Suppressor macrophage (primary cell): Measurements from ENCODE around the gene SEMA5A.
A peak's percentile ranks its signal among the peaks of the same experiment; 100 is the strongest.

ENCODE experiments used
- DNase-seq, 4 experiments: peaks; one replicate each; pipeline ENCODE4 v3.0.0-alpha.2; 2020 to 2022

Gene SEMA5A

DNA sequence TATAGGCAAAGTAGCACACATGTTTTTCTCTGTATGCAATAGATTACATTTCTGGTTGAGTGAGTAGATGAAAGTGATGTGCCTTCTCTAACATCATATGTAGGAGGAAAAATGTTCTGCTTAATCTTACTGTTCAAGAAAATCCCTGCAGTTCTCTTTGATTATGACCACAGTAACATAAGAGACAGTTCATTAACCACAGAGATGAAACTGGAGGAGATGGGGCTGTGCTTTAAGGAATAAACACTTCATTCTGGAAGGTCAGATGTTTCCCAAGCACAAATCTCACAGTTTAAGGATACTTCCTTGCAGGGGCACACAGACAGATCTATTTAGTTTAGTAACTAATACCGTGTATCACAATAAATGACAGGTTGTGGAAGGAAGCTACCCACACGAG, 150.2 kb downstream of the SEMA5A start:
- no peak for DNase-seq

DNA sequence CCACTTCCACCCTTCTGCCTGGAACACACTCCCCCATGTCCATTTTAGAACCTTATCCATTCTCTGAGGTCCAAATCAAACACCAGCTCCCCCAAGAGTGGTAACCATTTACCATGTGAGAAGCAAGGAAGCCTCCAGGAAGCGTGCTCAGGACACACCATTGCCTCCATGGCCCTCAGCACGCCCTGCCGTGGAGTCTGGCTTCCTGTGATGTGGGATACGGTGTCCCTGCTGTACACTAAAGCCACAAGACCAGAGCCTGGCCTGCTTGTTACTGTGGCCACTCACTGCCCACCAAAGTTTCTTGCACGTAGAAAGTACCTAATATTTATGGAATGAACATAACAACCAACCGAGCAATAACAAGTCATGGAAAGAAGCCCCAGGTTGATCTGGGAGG, 151.7 kb downstream of the SEMA5A start:
- no peak for DNase-seq

DNA sequence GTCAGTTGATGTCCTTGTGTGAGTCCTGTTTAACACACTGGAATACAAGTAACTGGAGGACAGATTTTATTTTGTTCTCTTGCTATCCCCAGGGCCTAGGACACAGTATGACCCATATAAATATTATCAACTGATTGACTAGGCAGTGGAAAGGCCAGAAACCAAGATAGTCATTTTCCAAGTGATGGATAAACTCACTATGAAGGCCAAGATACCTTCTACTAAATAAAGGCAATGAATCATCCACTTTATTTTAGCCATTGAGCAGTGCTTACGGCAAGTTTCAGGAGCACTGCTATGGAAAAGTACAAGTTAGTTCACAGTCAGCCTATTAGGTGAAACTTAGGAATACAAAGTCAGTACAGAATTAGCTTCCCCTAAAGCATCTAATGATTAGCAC, 153.2 kb downstream of the SEMA5A start:
- no peak for DNase-seq

DNA sequence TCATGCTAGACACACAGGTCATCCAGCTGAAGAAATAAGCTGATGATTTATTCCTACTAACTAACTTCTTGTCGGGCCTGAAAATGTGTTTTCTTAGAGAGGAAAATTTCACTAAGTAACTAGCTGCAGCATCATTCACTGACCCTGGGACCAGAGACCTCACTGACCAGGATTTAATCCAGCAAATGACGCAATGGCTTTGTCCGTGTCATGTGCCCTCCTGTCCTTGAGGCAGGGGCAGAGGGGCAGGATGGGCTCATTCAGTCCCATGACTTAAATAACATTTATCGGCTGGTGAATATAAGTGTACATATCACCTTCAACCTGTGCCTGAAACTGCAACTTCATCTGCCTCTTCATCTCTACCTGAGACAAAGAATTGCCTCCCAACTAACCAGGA, 154.8 kb downstream of the SEMA5A start:
- DNase-seq, result no peak

DNA sequence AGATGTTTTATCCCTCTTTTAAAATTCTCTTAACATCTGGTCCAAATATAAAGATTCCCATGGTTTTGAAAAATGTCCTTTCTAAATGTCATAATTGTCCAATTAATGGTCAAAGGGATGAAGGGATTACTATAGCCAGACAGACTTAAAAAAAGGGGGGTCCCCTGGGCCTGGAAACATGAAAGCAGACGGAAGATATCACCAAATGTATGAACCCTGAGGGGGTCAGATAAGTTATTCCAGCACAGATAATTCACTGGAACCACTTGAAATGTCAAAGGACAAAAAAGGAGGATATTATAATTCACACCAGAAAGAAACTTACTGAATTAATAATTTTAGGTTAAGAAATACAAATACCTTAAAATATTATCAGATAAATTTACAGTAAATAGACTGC, 155.8 kb downstream of the SEMA5A start:
- DNase-seq, result no peak

DNA sequence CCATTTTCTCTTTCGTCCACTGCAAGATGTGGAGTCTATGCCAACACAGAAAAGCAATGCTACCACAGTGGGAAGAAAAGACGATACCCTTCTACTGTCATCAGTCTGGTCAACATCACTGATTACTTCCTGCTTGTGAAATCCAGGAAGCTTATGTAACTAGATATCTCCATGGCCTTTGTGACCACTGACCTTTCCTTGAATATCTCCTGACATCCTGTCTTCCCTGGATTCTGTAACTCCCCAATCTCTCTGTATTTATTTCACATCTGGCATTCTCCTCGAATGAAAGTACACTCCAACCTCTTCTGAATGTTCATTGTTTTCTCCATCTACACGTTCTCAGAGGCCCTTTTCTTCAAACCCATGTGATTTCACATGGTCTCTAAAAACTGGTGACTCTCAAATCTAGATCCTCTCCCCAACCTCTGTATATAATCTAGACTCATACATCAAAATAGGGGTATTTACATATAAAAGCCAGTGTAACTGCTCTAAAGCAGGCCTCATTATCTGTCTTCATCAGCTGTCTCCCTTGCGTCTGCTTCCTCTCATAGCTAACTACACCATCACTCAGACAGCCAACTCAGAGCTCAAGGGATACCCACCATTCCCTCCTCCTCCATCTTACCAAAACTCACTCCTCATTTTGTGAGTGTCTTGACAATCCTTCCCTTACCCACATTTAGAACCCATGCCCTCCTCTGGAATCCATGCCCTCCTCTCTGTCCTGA, 156.8 kb downstream of the SEMA5A start:
- DNase-seq, result peak in 1 of 4 experiments; percentile 14

DNA sequence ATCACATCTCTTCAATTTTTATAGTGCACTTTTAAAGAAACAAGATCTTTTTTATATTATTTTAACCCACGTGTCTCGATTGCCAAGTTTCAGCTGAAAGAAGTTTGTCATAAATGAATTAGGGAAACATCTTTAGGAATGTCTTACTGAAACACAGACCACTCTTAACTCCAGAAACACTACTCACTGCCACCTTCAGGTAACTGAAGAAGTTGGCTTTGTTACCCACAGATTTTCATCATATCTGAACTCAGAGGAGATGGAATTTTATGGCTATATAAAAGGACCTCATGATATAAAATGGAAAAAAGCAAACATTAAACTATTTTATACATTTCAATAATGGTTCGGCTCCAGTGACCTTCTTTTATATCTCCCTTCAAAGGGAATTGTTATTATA, 158.0 kb downstream of the SEMA5A start:
- no peak for DNase-seq

DNA sequence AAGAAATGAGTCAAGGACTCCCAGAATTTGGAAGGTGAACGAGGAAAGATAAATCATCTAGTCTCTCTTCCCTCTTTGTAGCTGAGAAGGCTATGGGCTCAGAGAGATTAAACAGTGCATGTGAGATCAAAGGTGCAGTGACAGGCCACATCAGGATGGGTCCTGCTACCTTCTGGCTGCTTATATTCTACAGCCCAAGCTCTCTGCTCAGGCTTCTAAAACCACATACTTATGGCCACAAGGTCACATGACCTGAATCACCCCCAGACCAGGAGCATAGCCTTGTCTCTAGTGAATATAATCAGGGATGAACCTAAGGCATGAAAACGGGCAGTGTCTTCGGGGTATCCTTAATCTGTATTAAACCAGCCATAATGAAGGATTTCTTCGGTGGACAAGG, 158.9 kb downstream of the SEMA5A start:
- DNase-seq, result no peak

DNA sequence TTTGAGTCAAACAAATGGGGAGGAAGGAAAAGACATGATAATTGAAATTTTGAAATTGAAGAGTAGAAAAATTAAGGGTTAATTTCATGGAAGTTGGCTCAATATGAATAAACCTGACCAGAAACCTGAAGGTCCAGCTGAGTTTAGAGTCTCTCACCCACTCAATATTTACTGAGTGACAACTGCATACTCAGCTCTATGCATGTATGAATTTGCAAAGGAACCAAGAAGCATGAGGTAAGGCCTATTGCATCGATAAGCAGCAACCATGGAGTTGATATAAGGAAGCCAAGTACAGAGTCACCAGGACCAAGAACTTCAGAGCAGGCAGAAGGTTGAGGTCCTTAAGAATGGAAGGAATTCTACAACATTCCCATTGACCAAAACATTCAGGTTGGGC, 163.4 kb downstream of the SEMA5A start:
- DNase-seq, result no peak

DNA sequence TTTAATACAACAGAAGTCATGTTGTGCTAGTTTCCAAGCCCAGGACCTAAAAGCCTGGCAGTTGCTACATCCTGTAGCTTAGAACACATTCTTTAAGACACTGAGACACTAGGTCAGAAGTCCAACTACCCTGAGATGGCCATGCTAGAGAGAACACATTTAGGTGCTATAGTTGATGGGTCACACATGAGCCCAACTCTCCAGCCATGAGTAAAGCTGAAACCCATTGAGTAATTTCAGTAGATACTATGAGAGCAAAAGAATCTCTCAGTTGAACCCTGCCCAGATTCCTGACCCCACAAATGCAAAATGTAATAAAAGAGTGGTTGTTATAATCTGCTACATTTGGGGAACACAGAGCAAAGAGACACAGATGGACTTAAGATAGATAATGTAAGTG, 164.4 kb downstream of the SEMA5A start:
- DNase-seq, result no peak

DNA sequence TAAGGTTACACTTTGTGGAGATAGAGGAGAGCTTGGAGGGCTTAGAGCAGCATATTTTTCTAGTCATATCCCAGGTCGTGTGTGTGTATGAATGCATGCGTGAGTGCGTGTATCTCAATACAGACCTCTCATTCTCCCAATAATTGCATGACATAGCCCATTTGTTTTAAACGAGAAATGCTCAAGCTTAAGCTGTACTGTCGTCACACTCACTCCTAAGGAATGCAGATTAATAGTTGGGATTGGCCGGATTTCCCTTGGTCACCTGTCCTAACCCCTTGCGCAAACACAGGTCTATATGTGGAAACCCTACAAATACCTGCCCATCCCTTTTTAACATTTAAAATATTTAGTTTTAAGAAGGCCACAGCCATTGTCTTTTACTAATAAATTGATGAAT, 165.8 kb downstream of the SEMA5A start:
- DNase-seq, result no peak

DNA sequence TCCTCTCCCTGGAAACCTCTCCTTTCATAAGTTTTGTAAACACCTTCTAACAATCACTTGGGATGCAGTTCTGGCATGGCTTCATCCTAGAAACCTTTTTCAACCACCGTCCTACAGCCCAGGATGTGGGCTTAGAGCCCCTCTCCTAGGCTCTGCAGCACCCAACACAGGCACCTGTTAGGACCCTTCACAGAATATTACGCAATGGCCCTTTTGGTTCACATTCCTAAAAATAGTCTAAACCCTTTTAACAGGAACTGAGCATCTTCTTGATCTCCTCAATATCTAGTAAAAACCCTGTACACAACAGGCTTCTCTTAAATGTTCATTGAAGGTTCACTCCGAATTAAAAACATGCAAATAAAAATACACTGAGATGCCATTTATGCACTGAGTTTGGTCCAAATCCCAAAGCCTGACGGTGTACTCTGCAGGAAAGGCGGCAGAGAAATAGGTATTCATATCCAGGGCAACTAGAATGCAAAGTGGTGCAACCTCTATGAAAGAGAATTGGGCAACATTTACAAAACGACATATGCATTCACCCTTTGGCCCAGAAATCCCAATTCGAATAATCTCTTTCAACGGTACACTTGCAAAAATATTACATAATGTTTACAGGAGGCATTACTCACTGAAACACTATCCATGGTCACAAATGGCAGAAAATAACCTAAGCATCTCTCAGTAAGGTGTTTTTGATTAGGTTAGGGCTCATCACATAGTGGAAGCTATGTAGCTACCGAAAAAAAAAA, 169.3 kb downstream of the SEMA5A start:
- DNase-seq, result no peak

DNA sequence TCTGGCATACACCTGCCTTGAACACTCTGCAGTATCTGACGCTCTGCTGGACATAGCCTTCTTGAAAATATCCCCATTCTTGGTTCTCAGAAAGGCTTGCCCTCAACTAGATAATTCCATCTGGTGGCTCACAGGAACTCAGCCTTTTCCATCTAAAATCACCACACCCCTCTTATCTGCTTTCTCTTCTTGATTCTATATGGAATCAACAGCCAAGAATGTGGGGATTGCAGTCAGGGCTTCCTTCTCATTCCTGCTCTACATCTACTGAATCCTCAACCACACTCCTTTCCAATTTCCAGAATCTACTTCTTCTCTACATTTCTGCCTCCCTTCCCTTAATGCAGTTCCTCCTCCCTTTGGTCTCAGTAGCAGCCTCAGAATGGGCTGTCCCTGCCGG, 170.1 kb downstream of the SEMA5A start:
- DNase-seq, result no peak

DNA sequence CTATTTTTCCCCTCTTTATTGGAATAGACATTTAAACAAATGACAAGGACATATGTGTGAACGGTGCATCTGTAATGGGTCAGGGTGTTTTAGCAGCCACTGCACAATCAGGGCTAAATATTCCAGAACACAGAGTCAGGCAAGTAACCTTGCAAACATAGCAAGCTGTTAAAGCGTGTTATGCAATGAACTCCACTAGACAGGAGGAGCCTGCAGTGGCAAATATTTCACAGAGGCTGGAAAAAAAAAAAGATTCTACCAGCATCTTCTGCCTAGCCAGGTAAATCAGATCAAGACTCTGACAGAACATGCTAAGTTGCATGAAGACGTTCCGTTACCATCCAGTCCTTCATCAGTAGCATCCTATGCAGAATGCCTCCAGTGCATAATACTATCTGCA, 171.8 kb downstream of the SEMA5A start:
- no peak for DNase-seq

DNA sequence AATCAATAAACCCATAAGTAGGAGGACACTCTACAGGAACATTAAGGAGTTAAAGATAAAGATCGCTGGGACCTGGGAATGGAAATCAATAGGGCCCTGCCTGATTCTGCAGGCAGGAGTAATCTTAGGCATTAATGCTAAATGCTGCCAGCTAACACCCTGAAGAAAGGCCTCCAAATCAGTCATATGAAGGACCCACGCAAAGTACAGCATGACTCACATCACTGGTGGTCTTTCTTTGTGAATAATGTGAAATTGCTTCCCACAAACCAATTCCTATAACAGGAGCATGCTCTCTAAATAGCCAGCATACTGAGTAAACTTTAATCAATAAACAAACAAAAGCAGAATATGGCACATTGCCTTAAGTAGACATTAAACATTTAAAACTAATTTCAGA, 172.3 kb downstream of the SEMA5A start:
- DNase-seq, result no peak

DNA sequence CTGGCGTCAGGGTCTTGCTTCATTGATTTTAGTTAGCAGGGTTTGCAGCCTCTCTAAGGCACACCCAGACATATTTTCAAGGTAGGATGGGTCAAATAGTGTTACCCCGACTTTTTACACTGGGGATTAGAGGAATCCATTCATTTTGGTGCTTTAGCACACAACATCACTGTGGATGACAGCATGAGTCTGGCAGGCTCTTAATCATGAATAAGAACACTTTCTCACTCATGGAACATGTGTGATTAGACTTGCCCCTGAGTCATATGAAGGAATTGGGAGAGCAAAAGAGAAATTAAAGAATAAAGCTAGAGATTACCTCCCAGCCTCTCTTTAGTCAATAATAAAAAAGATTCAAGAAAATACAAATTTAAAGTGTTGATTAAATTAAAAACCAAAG, 175.6 kb downstream of the SEMA5A start:
- DNase-seq, result no peak

DNA sequence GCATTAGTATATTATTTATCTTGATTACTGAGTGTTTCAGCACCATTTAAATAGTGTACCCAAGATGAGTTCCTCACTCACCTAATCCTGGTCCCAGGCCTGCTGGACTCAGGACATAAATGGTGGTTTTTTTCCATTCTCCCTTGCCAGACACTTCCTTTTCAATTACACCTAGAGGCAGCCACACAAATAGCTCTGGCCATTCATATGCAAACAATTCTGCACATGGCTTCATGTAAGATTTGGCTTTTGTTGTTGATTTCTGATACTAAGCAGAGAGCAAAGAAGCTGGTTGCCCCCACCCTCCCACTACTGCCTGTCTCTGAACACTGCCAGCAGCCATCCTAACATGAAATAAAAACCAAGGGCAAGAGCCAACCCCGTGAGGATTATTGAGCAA, 180.4 kb downstream of the SEMA5A start:
- DNase-seq, result no peak

DNA sequence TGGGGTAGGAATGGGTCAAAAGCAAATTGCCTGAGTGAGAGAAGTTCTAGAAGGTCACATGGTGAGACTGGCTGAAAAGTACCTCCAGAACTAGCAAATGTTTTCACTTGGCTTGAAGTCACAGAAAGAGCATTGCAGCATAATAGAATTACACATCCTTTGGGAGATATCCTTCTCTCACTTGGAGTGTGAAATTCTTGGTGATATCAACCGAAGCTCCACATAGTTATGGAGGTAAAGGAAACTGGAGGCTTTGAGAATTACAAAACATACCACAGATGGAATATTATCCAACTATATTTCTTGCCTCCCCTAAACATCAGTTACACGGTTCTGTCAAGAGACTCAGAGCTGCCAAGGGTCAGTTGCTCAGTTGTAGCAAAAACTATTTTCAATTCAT, 182.4 kb downstream of the SEMA5A start:
- DNase-seq, result peak in 1 of 4 experiments; percentile 1

DNA sequence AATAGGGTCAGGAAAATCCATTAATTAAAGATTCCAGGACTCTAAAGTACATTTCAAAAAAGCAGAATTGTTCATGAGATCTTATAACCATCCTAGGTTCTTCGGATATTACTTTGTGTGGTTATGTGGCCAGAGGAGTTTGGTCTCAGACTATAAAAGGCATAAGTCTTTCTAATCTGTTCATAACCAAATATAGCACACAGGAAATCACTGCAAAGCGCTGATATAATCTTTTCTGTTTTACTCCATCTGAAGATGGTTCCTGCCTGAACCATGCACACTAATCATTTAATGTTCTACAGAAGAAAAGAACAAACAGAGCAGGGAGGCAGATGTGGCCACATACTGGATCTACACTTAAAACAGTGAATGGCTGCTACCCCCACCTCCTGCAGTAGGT, 182.8 kb downstream of the SEMA5A start:
- peak in 1 of 4 experiments; percentile 1 for DNase-seq

DNA sequence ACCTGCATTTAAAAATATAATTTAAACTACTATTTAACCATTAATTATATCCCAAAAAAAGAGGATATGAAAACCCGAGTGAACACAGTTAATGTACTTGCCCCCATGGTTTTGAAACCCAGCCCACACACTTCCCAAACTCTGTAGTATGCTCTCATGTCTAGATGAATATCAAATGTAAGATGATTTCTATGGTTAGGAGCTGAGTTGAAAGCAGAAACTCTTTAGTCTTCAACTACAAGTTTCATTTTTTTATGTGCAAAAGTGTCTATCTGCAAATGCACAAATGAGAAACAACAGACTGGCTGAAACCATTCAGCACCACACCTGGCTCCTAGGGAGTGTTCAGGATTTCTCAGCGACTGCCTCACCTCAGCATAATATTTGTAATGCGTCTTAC, 183.3 kb downstream of the SEMA5A start:
- peak in 3 of 4 experiments; percentile 13 to 43 (median 25) for DNase-seq

DNA sequence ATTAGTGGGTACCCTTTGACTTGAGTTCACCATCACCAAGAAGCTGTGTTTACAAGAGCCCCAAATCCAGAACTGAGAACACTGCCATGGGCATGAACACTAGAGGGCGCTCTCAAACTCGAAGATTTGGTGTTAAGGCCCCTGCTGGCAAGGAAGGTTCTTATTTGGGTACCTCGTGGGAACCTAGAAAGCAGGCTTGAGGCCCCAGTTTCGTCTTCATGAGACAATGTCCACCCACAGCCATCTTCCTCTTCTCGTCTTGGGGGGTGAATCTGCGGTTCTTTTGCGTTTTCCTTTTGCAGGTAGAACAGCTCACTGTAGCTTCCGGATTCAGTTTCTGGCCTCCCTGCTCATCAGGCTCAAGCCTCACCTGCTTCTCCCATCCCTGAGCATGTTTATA, 184.0 kb downstream of the SEMA5A start:
- DNase-seq, result peak; percentile 63 to 79 (median 66)

DNA sequence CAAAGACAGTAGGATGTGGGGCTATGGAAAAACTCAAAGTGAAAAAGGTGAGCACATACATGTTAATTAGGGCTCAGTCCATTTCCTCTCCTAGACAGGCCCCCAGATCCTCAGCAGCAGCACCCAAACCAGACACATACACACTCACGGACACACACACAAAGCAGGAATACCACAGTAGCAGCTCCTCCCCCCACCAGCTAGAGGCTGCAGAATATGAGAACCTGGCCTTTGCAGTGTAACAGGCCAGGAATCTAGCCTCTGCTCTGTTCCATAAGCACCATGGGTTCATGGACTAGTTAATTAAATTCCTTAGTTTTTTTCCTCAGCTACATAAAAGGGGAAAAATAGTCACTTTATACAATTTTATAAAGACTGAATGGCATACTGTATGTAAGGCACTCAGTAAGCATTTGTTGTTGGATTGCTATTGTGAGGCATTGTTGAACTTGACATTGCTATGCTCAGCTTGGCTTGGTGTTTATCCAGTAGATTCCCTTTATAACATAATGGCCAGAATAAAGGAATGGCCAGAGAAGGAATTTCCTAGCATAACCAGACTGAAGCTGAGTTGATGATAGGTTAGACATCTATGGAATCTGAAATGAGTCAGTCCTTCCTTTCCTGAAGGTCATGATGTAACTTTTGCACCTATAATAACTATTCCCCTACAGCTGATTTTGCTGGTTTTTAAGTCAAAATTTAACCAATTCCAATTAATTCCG, 186.8 kb downstream of the SEMA5A start:
- no peak for DNase-seq

DNA sequence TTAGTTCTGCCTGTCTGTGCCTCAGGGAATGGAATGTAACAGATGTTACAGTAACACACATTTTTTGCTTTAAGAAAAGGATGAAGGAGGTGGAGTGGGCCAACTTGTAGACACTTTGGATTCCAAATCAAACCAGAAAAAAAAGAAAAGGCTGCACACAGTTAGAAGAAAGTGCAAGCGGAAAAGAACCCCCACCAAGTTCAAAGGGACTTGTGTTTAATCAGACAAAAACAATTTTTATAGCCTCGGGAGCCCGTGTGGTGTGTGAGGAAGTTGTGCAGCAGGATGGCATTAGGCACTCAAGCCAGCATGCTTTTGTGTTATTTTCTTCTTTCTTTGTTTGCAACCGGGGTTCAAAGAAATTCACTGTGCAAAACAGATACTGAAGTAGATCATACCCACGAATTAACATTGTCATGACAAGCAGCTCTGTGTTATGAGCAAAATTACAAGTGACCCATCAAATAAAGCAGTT, 189.5 kb downstream of the SEMA5A start:
- no peak for DNase-seq
